PC-9 (cell line): ENCODE results near the gene EHD4. TPM values are rescaled to one million over a fixed set of nuclear protein-coding genes. Genes with fewer than 3 reads are reported as not detected.

ENCODE experiments used
- BruUV-seq: library from RNA; stranded (reverse); fragments of 400-500 nt; replicated peaks from 2 replicates; lab custom pipeline; 2021; lab: Mats Ljungman, UMichigan
- CTCF ChIA-PET: fragments of 300-600 bp; sonication (Branson Sonifier 250); formaldehyde crosslinking; loops from one replicate; lab custom pipeline; 2022; ENCODE audit warnings: antibody characterized with exemption; lab: Charles Lee
- POLR2A ChIA-PET: fragments of 300-600 bp; sonication (Branson Sonifier 250); formaldehyde crosslinking; loops from one replicate; lab custom pipeline; 2022; ENCODE audit warnings: antibody characterized with exemption; ENCODE audit not compliant: unreplicated experiment; lab: Charles Lee
- DNase-seq, 2 experiments: peaks; one replicate each; pipeline versions ENCODE4 v3.0.0 to v3.0.0-alpha.2; 2015 to 2022; ENCODE audit warnings: mixed read lengths in 1 of 2
- H2AFZ ChIP-seq: fragments of 200-600 bp; sonication (generic); 2 replicates; pipeline ENCODE4 v1.8.1; 2017; ENCODE audit warnings: antibody characterized with exemption
- H3F3A ChIP-seq: fragments of 200-600 bp; sonication (generic); 2 replicates; pipeline ENCODE4 v1.8.1; 2017; ENCODE audit warnings: antibody characterized with exemption, mild to moderate bottlenecking, low read depth; ENCODE audit not compliant: insufficient read depth
- H3K27ac ChIP-seq: fragments of 200-600 bp; sonication (generic); 2 replicates; pipeline ENCODE4 v1.6.1; 2016; ENCODE audit warnings: mixed run types
- H3K27me3 ChIP-seq: fragments of 200-600 bp; sonication (generic); 2 replicates; pipeline ENCODE4 v1.6.1; 2016; ENCODE audit warnings: low read depth, mixed run types; ENCODE audit not compliant: insufficient read depth
- H3K36me3 ChIP-seq: fragments of 200-600 bp; sonication (generic); 2 replicates; pipeline ENCODE4 v1.6.1; 2016; ENCODE audit warnings: low read depth, mixed run types
- H3K4me1 ChIP-seq: fragments of 200-600 bp; sonication (generic); replicated peaks from 2 replicates; pipeline ENCODE4 v1.6.1; 2016; ENCODE audit warnings: mixed run types; ENCODE audit not compliant: insufficient read depth
- H3K4me2 ChIP-seq: fragments of 200-600 bp; sonication (generic); 2 replicates; pipeline ENCODE4 v1.6.1; 2017; ENCODE audit warnings: mixed run types
- H3K4me3 ChIP-seq: fragments of 200-600 bp; sonication (generic); 2 replicates; pipeline ENCODE4 v1.6.1; 2016; ENCODE audit warnings: mixed run types
- H3K79me2 ChIP-seq: fragments of 200-600 bp; sonication (generic); 2 replicates; pipeline ENCODE4 v1.6.1; 2017; ENCODE audit warnings: low read depth, mixed run types
- H3K9me2 ChIP-seq: fragments of 200-600 bp; sonication (generic); 2 replicates; pipeline ENCODE4 v1.8.1; 2017; ENCODE audit warnings: mild to moderate bottlenecking; ENCODE audit not compliant: insufficient read depth
- H3K9me3 ChIP-seq: fragments of 200-600 bp; sonication (generic); 2 replicates; pipeline ENCODE4 v1.8.1; 2016; ENCODE audit warnings: low read depth; ENCODE audit not compliant: insufficient read depth
- H4K20me1 ChIP-seq: fragments of 200-600 bp; sonication (generic); 2 replicates; pipeline ENCODE4 v1.8.1; 2017; ENCODE audit not compliant: insufficient read depth
- CTCF ChIP-seq: fragments of 200-600 bp; sonication (generic); conservative IDR thresholded peaks from 2 replicates; pipeline ENCODE4 v1.6.1; 2017; ENCODE audit warnings: mixed run types, antibody characterized with exemption, mild to moderate bottlenecking, moderate library complexity
- EZH2 ChIP-seq: fragments of 200-600 bp; sonication (generic); IDR thresholded peaks from 2 replicates; pipeline ENCODE4 v1.8.0; 2017; ENCODE audit warnings: antibody characterized with exemption, low read depth
- intact Hi-C: fragments of 100-400 bp; cut with micrococcal nuclease; formaldehyde crosslinking; loops from one replicate; pipeline ENCODE4 v1.10.0; 2022; ENCODE audit not compliant: unreplicated experiment
- total RNA-seq: library from RNA; stranded (reverse); gene quantifications from 2 replicates; pipeline ENCODE4 v1.2.3, GENCODE V29; 2021

The EHD4 gene
- total RNA-seq, 1 experiment from 2014 or later, result 18.1 TPM

- 0 out of 2 replicates have a peak, but pooled peaks cover 10% of the 10 kb centered on the region for H3F3A ChIP-seq
- POLR2A ChIA-PET, result interaction anchor here (0.6 to 1.1 kb wide), 2 partner anchors 28 to 477 kb away, joined by 3 to 4 read pairs; partner anchors contain the start of gene EHD4
- no peak overlapping the region for H2AFZ ChIP-seq
- CTCF ChIA-PET, result interaction anchor here (0.7 kb wide), 1 partner anchor 140 kb away, joined by 3 read pairs; no protein-coding TSS in a partner anchor
- H3K79me2 ChIP-seq, result no peaks in the 10 kb centered on the region
- H3K27me3 ChIP-seq, result no peaks in the 10 kb centered on the region
- peak; percentile 65 for DNase-seq
- no peaks in the 10 kb centered on the region for H3K36me3 ChIP-seq
- H3K9me2 ChIP-seq, result no peaks in the 10 kb centered on the region
- H3K27ac ChIP-seq, result no peak overlapping the region
- H3K9me3 ChIP-seq, result no peaks in the 10 kb centered on the region
- TF ChIP-seq EZH2 (no peak), CTCF (no peak)
- no TSS peak for BruUV-seq
- peaks cover 17% of the 10 kb centered on the region for H3K4me1 ChIP-seq
- intact Hi-C loops, result no loop called here
- no peak overlapping the region for H3K4me3 ChIP-seq
- H4K20me1 ChIP-seq, result no peaks in the 10 kb centered on the region; the same call in 1 of the 2 replicates
- peak overlapping the region; percentile 20 for H3K4me2 ChIP-seq
Observed at GRCh38 chr15:41944313-41944940, 27.9 kb downstream of the EHD4 start.

GRCh38 chr15:41943543-41944312 lies 28.6 kb downstream of the EHD4 start:
- TF ChIP-seq EZH2, result no peak
- Histone ChIP-seq H3K27me3 (no peaks in the 10 kb centered on the region), H3K4me1 (peaks cover 17% of the 10 kb centered on the region), H3F3A (0 out of 2 replicates have a peak, but pooled peaks cover 10% of the 10 kb centered on the region), H3K9me2 (no peaks in the 10 kb centered on the region), H3K36me3 (no peaks in the 10 kb centered on the region), H3K4me3 (no peak overlapping the region), H3K4me2 (peak overlapping the region; percentile 20), H3K27ac (no peak overlapping the region), H3K79me2 (no peaks in the 10 kb centered on the region), H4K20me1 (no peaks in the 10 kb centered on the region; the same call in 1 of the 2 replicates), H2AFZ (no peak overlapping the region), H3K9me3 (no peaks in the 10 kb centered on the region)
- BruUV-seq, result no TSS peak
- POLR2A ChIA-PET, result interaction anchor here (0.6 to 1.1 kb wide), 2 partner anchors 28 to 477 kb away, joined by 3 to 4 read pairs; partner anchors contain the start of gene EHD4
- no peak for DNase-seq
- intact Hi-C loops, result no loop called here
- CTCF ChIA-PET, result interaction anchor here (0.7 kb wide), 1 partner anchor 141 kb away, joined by 3 read pairs; no protein-coding TSS in a partner anchor

- Histone ChIP-seq H3K4me2 (no peak overlapping the region), H3K4me3 (no peak overlapping the region), H3K36me3 (no peaks in the 10 kb centered on the region), H3K79me2 (no peaks in the 10 kb centered on the region), H3F3A (0 out of 2 replicates have a peak, but pooled peaks cover 10% of the 10 kb centered on the region), H4K20me1 (no peaks in the 10 kb centered on the region; the same call in 1 of the 2 replicates), H3K27ac (no peak overlapping the region), H3K9me2 (no peaks in the 10 kb centered on the region), H3K27me3 (no peaks in the 10 kb centered on the region), H3K4me1 (peaks cover 17% of the 10 kb centered on the region), H3K9me3 (no peaks in the 10 kb centered on the region), H2AFZ (no peak overlapping the region)
- ChIA-PET CTCF (no interaction called here), POLR2A (no interaction called here)
- TF ChIP-seq EZH2 (no peak), CTCF (no peak)
- no TSS peak for BruUV-seq
- intact Hi-C loops, result no loop called here
- DNase-seq, result no peak
Observed at GRCh38 chr15:41942886-41943285, 29.5 kb downstream of the EHD4 start.
